Ishikawa (cell line): ENCODE measurements around the gene TCF4.

Experiments used
- CEBPB ChIP-seq: IDR thresholded peaks from 2 replicates; pipeline ENCODE4 v1.6.1; 2012
- CREB1 ChIP-seq: IDR thresholded peaks from 2 replicates; pipeline ENCODE4 v1.6.1; 2012; ENCODE audit warnings: low read depth
- EGR1 ChIP-seq: IDR thresholded peaks from 2 replicates; pipeline ENCODE4 v1.6.1; 2012
- EP300 ChIP-seq: IDR thresholded peaks from 2 replicates; pipeline ENCODE4 v1.6.1; 2012; ENCODE audit warnings: borderline replicate concordance
- FOXM1 ChIP-seq: IDR thresholded peaks from 2 replicates; pipeline ENCODE4 v1.6.1; 2012; ENCODE audit warnings: low read depth, borderline replicate concordance
- MAX ChIP-seq: IDR thresholded peaks from 2 replicates; pipeline ENCODE4 v1.6.1; 2012
- NFIC ChIP-seq: IDR thresholded peaks from 2 replicates; pipeline ENCODE4 v1.6.1; 2012
- RAD21 ChIP-seq: IDR thresholded peaks from 2 replicates; pipeline ENCODE4 v1.6.1; 2012; ENCODE audit warnings: low read depth
- REST ChIP-seq: IDR thresholded peaks from 2 replicates; pipeline ENCODE4 v1.6.1; 2012; ENCODE audit warnings: low read depth, mild to moderate bottlenecking
- TAF1 ChIP-seq: IDR thresholded peaks from 2 replicates; pipeline ENCODE4 v1.6.1; 2012; ENCODE audit warnings: low read depth, mild to moderate bottlenecking
- TCF12 ChIP-seq: IDR thresholded peaks from 2 replicates; pipeline ENCODE4 v1.6.1; 2012; ENCODE audit warnings: low read depth
- TEAD4 ChIP-seq: IDR thresholded peaks from 2 replicates; pipeline ENCODE4 v1.6.1; 2012
- YY1 ChIP-seq: IDR thresholded peaks from 2 replicates; pipeline ENCODE4 v1.6.1; 2012; ENCODE audit warnings: low read depth
- ZBTB7A ChIP-seq: IDR thresholded peaks from 2 replicates; pipeline ENCODE4 v1.6.1; 2012; ENCODE audit warnings: low read depth
- TF ChIP-seq, protein P1 (sequence below): IDR thresholded peaks from 2 replicates; pipeline ENCODE4 v1.6.1; 2012

TCF4 gene

DNA sequence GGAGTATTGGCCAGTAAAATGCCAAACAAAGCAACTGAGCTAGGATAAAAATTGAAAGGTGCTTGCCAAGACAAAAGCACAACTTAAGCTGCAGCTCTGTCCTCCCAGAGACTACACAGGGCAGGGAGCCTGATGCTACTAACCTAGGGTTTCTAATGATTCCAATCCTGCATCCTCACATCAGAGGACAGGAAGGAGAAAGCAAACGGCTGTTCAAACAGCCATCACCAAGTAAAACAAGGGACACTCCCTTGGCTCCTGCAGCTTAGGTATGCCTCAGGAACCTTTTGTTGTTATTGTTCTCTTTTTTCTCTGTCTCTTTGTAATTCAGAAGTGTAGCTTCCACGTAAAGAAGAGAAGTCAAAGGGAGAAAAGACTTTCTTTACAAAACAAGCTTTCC is 99.5 kb downstream of the TCF4 start:
- no peak for TF ChIP-seq NFIC
- TF ChIP-seq TAF1: no peak
- TF ChIP-seq TCF12: no peak
- no peak for TF ChIP-seq EGR1
- no peak for TF ChIP-seq CREB1
- TF ChIP-seq YY1: no peak

GRCh38 chr18:55487997-55488396 is 100.0 kb downstream of the TCF4 start:
- no peak for TF ChIP-seq MAX
- no peak for TF ChIP-seq RAD21
- no peak for TF ChIP-seq TEAD4
- TF ChIP-seq EGR1: no peak
- TF ChIP-seq TCF12: no peak
- no peak for TF ChIP-seq CREB1
- TF ChIP-seq ZBTB7A: no peak
- no peak for TF ChIP-seq FOXM1
- TF ChIP-seq REST: no peak
- no peak for TF ChIP-seq NFIC

GRCh38 chr18:55486936-55487335 is 101.1 kb downstream of the TCF4 start:
- no peak for TF ChIP-seq YY1
- no peak for TF ChIP-seq EGR1
- no peak for TF ChIP-seq FOXM1
- TF ChIP-seq, protein P1, sequence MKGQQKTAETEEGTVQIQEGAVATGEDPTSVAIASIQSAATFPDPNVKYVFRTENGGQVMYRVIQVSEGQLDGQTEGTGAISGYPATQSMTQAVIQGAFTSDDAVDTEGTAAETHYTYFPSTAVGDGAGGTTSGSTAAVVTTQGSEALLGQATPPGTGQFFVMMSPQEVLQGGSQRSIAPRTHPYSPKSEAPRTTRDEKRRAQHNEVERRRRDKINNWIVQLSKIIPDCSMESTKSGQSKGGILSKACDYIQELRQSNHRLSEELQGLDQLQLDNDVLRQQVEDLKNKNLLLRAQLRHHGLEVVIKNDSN: no peak
- TF ChIP-seq TAF1: no peak
- TF ChIP-seq CREB1: no peak
- no peak for TF ChIP-seq RAD21
- TF ChIP-seq ZBTB7A: no peak

DNA sequence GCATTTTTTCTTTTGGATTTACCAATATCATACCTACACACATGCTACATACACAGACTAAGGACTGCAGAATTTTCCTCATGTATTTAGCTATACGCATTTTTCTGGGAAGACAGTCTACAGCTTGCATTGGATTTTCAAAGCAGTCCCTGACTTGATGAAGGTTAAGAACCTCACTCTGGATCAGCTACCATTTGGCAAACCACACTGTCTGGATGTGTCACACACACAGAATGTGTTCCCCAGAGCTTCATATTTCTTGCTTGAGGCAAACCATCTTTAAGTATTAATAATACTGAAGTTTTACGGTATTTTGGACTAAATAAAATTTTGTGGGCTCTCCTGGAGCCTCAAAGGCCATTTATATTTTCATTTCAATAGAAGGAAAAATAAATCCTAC is 102.3 kb downstream of the TCF4 start:
- no peak for TF ChIP-seq RAD21
- TF ChIP-seq NFIC: no peak
- no peak for TF ChIP-seq YY1
- no peak for TF ChIP-seq ZBTB7A
- no peak for TF ChIP-seq FOXM1
- TF ChIP-seq TEAD4: no peak
- TF ChIP-seq TAF1: no peak
- no peak for TF ChIP-seq EP300
- TF ChIP-seq CREB1: no peak
- TF ChIP-seq MAX: no peak
- TF ChIP-seq TCF12: no peak
- no peak for TF ChIP-seq EGR1
- no peak for TF ChIP-seq CEBPB
- TF ChIP-seq REST: no peak
- TF ChIP-seq, protein P1: no peak

- TF ChIP-seq EP300: no peak
- no peak for TF ChIP-seq TCF12
- TF ChIP-seq TAF1: no peak
- TF ChIP-seq TEAD4: no peak
- TF ChIP-seq, protein P1: no peak
Observed at GRCh38 chr18:55484773-55485172, 103.2 kb downstream of the TCF4 start.

DNA sequence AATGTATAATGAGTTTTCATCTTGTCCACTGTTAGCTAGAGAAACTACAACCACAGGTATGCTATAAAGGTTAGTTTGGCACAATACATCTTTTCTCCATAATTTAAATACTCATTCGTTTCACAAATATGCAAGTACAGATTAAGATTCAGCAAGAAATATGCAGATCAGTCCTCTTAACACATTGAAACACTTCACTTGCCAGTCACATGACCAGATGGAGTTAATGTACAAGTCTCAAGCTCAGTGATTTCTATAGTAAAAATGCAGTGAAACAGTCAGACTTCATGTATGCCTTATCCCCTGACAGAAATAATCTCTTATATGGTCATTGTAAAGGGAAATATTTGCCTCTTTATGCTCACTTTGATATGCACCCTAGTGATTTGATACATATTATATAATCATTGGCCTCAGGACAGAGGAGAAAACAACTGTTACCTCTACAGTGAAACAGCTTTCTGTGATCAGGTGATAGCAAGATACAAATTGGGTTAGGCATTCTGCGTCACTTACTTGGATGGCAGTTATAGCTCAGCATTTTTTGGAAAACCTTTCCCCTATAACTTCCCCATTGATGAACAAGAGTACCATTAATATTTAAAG is 104.6 kb downstream of the TCF4 start:
- TF ChIP-seq RAD21: no peak
- TF ChIP-seq, protein P1: no peak
- no peak for TF ChIP-seq EGR1
- TF ChIP-seq TAF1: no peak
- TF ChIP-seq CREB1: no peak
- no peak for TF ChIP-seq REST
- no peak for TF ChIP-seq FOXM1
- no peak for TF ChIP-seq TCF12
- no peak for TF ChIP-seq TEAD4
- TF ChIP-seq CEBPB: no peak
- TF ChIP-seq ZBTB7A: no peak
- TF ChIP-seq NFIC: no peak
- no peak for TF ChIP-seq MAX
- no peak for TF ChIP-seq EP300
- no peak for TF ChIP-seq YY1
